Tibial nerve (tissue), 4 donors: ENCODE data around the gene ZNF146. TPM values are rescaled to one million over a fixed set of nuclear protein-coding genes. Genes with fewer than 3 reads are reported as not detected.

Experiments
- small RNA-seq: library from RNA; depleted of rRNA; stranded (forward); fragments of <200 nt; gene quantifications from one replicate; pipeline ENCODE3, GENCODE V24; 2016
- total RNA-seq, 4 donors: library from RNA; depleted of rRNA; stranded (reverse); fragments of >200 nt; gene quantifications; one replicate each; pipeline ENCODE4 v1.1.0, GENCODE V29; 2016

ZNF146 gene
- total RNA-seq, 4 donors from 2014 or later: 52.2 to 66.1 (median 53.9) TPM

Small RNAs within 50 kb of the gene (small RNA-seq; reads per million reads assigned to genes)
- gene RF00019: not detected

Other genes starting within 250 kb of the ZNF146 start
- gene SDHAF1, start 219.9 kb upstream of the ZNF146 start, total RNA-seq: 10 to 100 TPM; 67.8 to 88.9 (median 77.1) TPM
- gene SYNE4, start 206.3 kb upstream of the ZNF146 start, total RNA-seq: 1 to 10 TPM in 1 of 4 donors, under 1 TPM in 2, not detected in 1; 0.21 to 2.1 (median 0.98) TPM
- gene ALKBH6, start 200.9 kb upstream of the ZNF146 start, total RNA-seq: 10 to 100 TPM; 25.3 to 46.0 (median 33.9) TPM
- gene CLIP3, start 182.2 kb upstream of the ZNF146 start, total RNA-seq: 10 to 100 TPM; 20.1 to 44.7 (median 24.6) TPM
- gene THAP8, start 160.8 kb upstream of the ZNF146 start, total RNA-seq: 10 to 100 TPM; 11.4 to 21.0 (median 16.0) TPM
- gene WDR62, start 160.2 kb upstream of the ZNF146 start, total RNA-seq: 1 to 10 TPM in 2 of 4 donors, under 1 TPM in 2; 0.42 to 2.1 (median 1.4) TPM
- gene OVOL3, start 104.0 kb upstream of the ZNF146 start, total RNA-seq: not detected
- 10 to 100 TPM; 54.2 to 98.4 (median 77.4) TPM for gene POLR2I, start 100.2 kb upstream of the ZNF146 start, total RNA-seq
- 100 to 1,000 TPM; 183 to 254 (median 225) TPM for gene TBCB, start 99.6 kb upstream of the ZNF146 start, total RNA-seq
- gene CAPNS1, start 75.0 kb upstream of the ZNF146 start, total RNA-seq: 100 to 1,000 TPM; 179 to 235 (median 213) TPM
- 10 to 100 TPM; 18.4 to 73.9 (median 35.5) TPM for gene COX7A1, start 62.7 kb upstream of the ZNF146 start, total RNA-seq
- gene ZNF565, start 441 bp upstream of the ZNF146 start, total RNA-seq: 1 to 10 TPM; 4.8 to 9.6 (median 6.9) TPM
- 10 to 100 TPM in 2 of 4 donors, 1 to 10 TPM in 2; 5.7 to 15.3 (median 9.3) TPM for gene ZFP14, start 164.1 kb downstream of the ZNF146 start, total RNA-seq
- gene ZFP82, start 203.5 kb downstream of the ZNF146 start, total RNA-seq: 1 to 10 TPM; 4.1 to 9.4 (median 5.6) TPM